DND-41 (cell line): Measurements from ENCODE around the gene BLOC1S4.

ENCODE experiments used
- ATAC-seq: fragments of 200-7000 bp; cut with Tn5 transposase; 3 replicates; pipeline ENCODE4 v1.9.1; 2021; ENCODE audit warnings: low read depth; ENCODE audit not compliant: insufficient read depth
- DNase-seq: peaks from one replicate; pipeline ENCODE4 v3.0.0-alpha.2; 2020
- H2AFZ ChIP-seq: 2 replicates; pipeline ENCODE4 v1.6.0; 2012; ENCODE audit warnings: low read depth, low read length
- H3K27ac ChIP-seq: 2 replicates; pipeline ENCODE4 v1.5.1; 2012; ENCODE audit warnings: low read length, inconsistent platforms
- H3K27me3 ChIP-seq: fragments of 200-600 bp; sonication (generic); 2 replicates; pipeline ENCODE4 v1.6.0; 2012; ENCODE audit warnings: low read length, mild to moderate bottlenecking, inconsistent platforms; ENCODE audit not compliant: insufficient read depth, poor library complexity
- H3K36me3 ChIP-seq: 2 replicates; pipeline ENCODE4 v1.5.1; 2012; ENCODE audit warnings: low read length, inconsistent platforms; ENCODE audit not compliant: insufficient read depth
- H3K4me1 ChIP-seq: 2 replicates; pipeline ENCODE4 v1.5.1; 2012; ENCODE audit warnings: mild to moderate bottlenecking, low read length; ENCODE audit not compliant: insufficient read depth
- H3K4me2 ChIP-seq: 2 replicates; pipeline ENCODE4 v1.6.0; 2012; ENCODE audit warnings: mild to moderate bottlenecking, moderate library complexity, low read length, inconsistent platforms; ENCODE audit not compliant: insufficient read depth
- H3K4me3 ChIP-seq, 2 experiments: fragments of 200-600 bp in 1 of 2; shearing (Covaris generic) in 1 of 2; 2 replicates each; pipeline ENCODE4 v1.5.1; 2012 to 2016; ENCODE audit warnings: inconsistent platforms in 2 of 2, low read length in 2 of 2, mild to moderate bottlenecking in 2 of 2, low read depth in 1 of 2, moderate library complexity in 1 of 2
- H3K79me2 ChIP-seq: 2 replicates; pipeline ENCODE4 v1.6.0; 2012; ENCODE audit warnings: low read length, inconsistent platforms; ENCODE audit not compliant: insufficient read depth
- H3K9ac ChIP-seq: 2 replicates; pipeline ENCODE4 v1.6.0; 2012; ENCODE audit warnings: low read depth, mild to moderate bottlenecking, inconsistent platforms, low read length, moderate library complexity
- H3K9me3 ChIP-seq: 2 replicates; pipeline ENCODE4 v1.5.1; 2012; ENCODE audit warnings: low read length, moderate library complexity, mild to moderate bottlenecking, inconsistent platforms; ENCODE audit not compliant: insufficient read depth, severe bottlenecking
- H4K20me1 ChIP-seq: 2 replicates; pipeline ENCODE4 v1.6.0; 2012; ENCODE audit warnings: low read length; ENCODE audit not compliant: insufficient read depth
- EZH2 ChIP-seq: IDR thresholded peaks from 3 replicates; pipeline ENCODE4 v1.6.1; 2012; ENCODE audit warnings: borderline replicate concordance, low read depth, mild to moderate bottlenecking, moderate library complexity, low read length, inconsistent platforms; ENCODE audit not compliant: severe bottlenecking
- TF ChIP-seq, protein P1 (sequence below): IDR thresholded peaks from 2 replicates; pipeline ENCODE4 v1.5.1; 2012; ENCODE audit warnings: borderline replicate concordance, low read length, moderate library complexity, mild to moderate bottlenecking; ENCODE audit not compliant: poor library complexity, severe bottlenecking; ENCODE audit errors: extremely low read depth

Gene BLOC1S4

DNA sequence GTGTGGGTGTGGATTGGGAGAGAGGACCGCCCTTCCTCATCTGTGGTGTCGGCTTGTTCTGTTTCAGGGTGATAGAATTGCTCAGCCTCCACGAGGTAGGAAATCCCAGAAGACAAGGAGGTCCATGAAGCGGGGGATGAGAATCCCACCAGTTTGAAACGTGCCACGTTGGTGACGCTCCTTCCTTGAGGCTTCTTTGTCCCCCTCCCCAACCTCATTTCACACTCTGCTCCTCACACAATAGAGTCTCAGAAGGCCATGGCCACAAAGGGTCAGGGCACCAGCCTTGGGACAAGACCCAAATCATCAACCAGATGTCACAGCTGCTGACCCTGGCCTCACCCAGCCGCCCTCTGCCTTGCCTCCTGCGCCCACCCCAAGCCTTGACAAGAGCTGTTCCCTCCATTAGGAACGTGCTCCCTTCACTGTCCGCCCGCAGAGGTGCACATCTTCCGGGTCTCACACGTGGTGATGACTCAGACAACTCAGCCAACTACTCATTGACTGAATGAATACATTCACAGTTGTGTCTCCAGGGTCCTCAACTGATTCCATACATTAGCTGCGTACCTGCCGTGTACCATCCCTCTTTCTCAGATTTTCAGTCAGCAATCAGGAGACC is 18.3 kb downstream of the BLOC1S4 start:
- Histone ChIP-seq H3K4me3 (no peak overlapping the region), H3K4me2 (no peak overlapping the region), H3K27ac (no peak overlapping the region), H4K20me1 (no peaks in the 10 kb centered on the region), H3K9ac (no peak overlapping the region), H3K36me3 (no peaks in the 10 kb centered on the region), H3K9me3 (no peaks in the 10 kb centered on the region), H3K79me2 (no peaks in the 10 kb centered on the region), H3K4me1 (no peaks in the 10 kb centered on the region), H3K27me3 (no peaks in the 10 kb centered on the region), H2AFZ (no peak overlapping the region)
- DNase-seq = no peak
- no peak for ATAC-seq
- TF ChIP-seq, protein P1, sequence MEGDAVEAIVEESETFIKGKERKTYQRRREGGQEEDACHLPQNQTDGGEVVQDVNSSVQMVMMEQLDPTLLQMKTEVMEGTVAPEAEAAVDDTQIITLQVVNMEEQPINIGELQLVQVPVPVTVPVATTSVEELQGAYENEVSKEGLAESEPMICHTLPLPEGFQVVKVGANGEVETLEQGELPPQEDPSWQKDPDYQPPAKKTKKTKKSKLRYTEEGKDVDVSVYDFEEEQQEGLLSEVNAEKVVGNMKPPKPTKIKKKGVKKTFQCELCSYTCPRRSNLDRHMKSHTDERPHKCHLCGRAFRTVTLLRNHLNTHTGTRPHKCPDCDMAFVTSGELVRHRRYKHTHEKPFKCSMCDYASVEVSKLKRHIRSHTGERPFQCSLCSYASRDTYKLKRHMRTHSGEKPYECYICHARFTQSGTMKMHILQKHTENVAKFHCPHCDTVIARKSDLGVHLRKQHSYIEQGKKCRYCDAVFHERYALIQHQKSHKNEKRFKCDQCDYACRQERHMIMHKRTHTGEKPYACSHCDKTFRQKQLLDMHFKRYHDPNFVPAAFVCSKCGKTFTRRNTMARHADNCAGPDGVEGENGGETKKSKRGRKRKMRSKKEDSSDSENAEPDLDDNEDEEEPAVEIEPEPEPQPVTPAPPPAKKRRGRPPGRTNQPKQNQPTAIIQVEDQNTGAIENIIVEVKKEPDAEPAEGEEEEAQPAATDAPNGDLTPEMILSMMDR = no peak
- no peak for TF ChIP-seq EZH2

DNA sequence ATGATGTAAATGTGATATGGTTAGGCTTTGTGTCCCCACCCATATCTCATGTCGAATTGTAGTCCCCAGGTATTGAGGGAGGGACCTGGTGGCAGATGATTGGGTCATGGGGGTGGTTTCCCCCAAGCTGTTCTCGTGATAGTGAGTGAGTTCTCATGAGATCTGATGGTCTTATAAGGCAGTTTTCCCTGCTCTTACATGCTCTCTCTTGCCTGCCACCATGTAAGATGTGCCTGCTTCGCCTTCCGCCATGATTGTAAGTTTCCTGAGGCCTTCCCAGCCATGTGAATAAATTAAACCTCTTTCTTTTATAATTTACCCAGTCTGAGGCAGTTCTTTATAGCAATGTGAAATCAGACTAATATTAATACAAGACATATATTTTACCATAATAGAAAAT is 23.9 kb downstream of the BLOC1S4 start:
- no peaks in the 10 kb centered on the region for H4K20me1 ChIP-seq
- H3K27me3 ChIP-seq = no peaks in the 10 kb centered on the region
- TF ChIP-seq EZH2 = no peak
- TF ChIP-seq, protein P1 = no peak
- no peak overlapping the region for H2AFZ ChIP-seq
- H3K4me1 ChIP-seq = no peaks in the 10 kb centered on the region
- H3K4me3 ChIP-seq = no peak overlapping the region
- no peaks in the 10 kb centered on the region for H3K36me3 ChIP-seq
- DNase-seq (no peak), ATAC-seq (no peak)
- H3K27ac ChIP-seq = no peak overlapping the region
- no peak overlapping the region for H3K4me2 ChIP-seq
- H3K79me2 ChIP-seq = no peaks in the 10 kb centered on the region
- H3K9me3 ChIP-seq = no peaks in the 10 kb centered on the region
- H3K9ac ChIP-seq = no peak overlapping the region

DNA sequence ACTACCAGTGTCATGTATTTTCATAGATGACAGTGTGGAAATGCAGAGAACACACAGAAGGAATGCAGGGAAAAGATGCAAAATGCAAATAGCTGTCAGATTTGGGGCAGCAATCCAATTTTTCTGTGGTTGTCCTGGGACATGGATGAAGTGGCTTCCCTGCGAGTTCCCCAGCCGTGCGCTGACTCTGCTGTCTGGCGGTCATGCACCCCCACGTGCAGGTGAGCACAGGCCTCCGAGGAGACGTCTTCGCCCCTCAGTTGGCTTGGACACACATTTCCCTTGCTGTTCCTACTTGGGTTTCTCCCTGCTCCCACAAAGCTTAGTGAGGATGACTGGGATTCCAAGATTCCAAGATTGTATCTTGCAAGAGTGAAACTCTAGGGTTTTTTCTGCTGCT is 24.4 kb downstream of the BLOC1S4 start:
- H3K27me3 ChIP-seq = no peaks in the 10 kb centered on the region
- no peak overlapping the region for H2AFZ ChIP-seq
- no peak overlapping the region for H3K4me2 ChIP-seq
- no peaks in the 10 kb centered on the region for H4K20me1 ChIP-seq
- no peaks in the 10 kb centered on the region for H3K36me3 ChIP-seq
- no peak for TF ChIP-seq EZH2
- TF ChIP-seq, protein P1 = no peak
- DNase-seq = no peak
- no peaks in the 10 kb centered on the region for H3K9me3 ChIP-seq
- no peaks in the 10 kb centered on the region for H3K79me2 ChIP-seq
- H3K4me1 ChIP-seq = no peaks in the 10 kb centered on the region
- no peak overlapping the region for H3K27ac ChIP-seq
- ATAC-seq = no peak
- no peak overlapping the region for H3K9ac ChIP-seq
- no peak overlapping the region for H3K4me3 ChIP-seq
